Measurements from ENCODE around the gene SH3BP4.
"Not testable (repeated sequence)": the region's sequence is repeated elsewhere in the genome, so short reads cannot be mapped to it uniquely, and the experiment has no call there.

SH3BP4 gene

GRCh38 chr2:235046589-235046988, 94.8 kb downstream of the SH3BP4 start:
- H3K4me3 Mint-ChIP-seq: no peak overlapping the region
- H3K27me3 Mint-ChIP-seq (ENCODE audit: low read depth): peaks cover 4% of the 10 kb centered on the region
- no peak overlapping the region for H3K27ac Mint-ChIP-seq
- H3K36me3 Mint-ChIP-seq (ENCODE audit: low read depth): no peaks in the 10 kb centered on the region
- H3K9me3 Mint-ChIP-seq: no peaks in the 10 kb centered on the region
- H3K4me1 Mint-ChIP-seq (ENCODE audit: low read depth): peaks cover 5% of the 10 kb centered on the region

GRCh38 chr2:235047171-235048160, 95.6 kb downstream of the SH3BP4 start:
- no peak overlapping the region for H3K27ac Mint-ChIP-seq
- no peak overlapping the region for H3K4me3 Mint-ChIP-seq
- H3K36me3 Mint-ChIP-seq (ENCODE audit: low read depth): no peaks in the 10 kb centered on the region
- H3K4me1 Mint-ChIP-seq (ENCODE audit: low read depth): peaks cover 5% of the 10 kb centered on the region
- H3K27me3 Mint-ChIP-seq (ENCODE audit: low read depth): peaks cover 4% of the 10 kb centered on the region
- no peaks in the 10 kb centered on the region for H3K9me3 Mint-ChIP-seq

- Mint-ChIP-seq H3K4me1 (ENCODE audit: low read depth) (peaks cover 5% of the 10 kb centered on the region), H3K27ac (no peak overlapping the region), H3K4me3 (no peak overlapping the region), H3K36me3 (ENCODE audit: low read depth) (no peaks in the 10 kb centered on the region), H3K27me3 (ENCODE audit: low read depth) (peaks cover 4% of the 10 kb centered on the region), H3K9me3 (no peaks in the 10 kb centered on the region)
Observed at GRCh38 chr2:235048549-235048948, 96.7 kb downstream of the SH3BP4 start.

GRCh38 chr2:235049069-235049468, 97.3 kb downstream of the SH3BP4 start:
- no peak overlapping the region for H3K27ac Mint-ChIP-seq
- H3K4me3 Mint-ChIP-seq: no peak overlapping the region
- no peaks in the 10 kb centered on the region for H3K9me3 Mint-ChIP-seq
- no peaks in the 10 kb centered on the region for H3K36me3 Mint-ChIP-seq (ENCODE audit: low read depth)
- peaks cover 5% of the 10 kb centered on the region for H3K4me1 Mint-ChIP-seq (ENCODE audit: low read depth)
- peaks cover 4% of the 10 kb centered on the region for H3K27me3 Mint-ChIP-seq (ENCODE audit: low read depth)

- peaks cover 5% of the 10 kb centered on the region for H3K4me1 Mint-ChIP-seq (ENCODE audit: low read depth)
- no peak overlapping the region for H3K27ac Mint-ChIP-seq
- peaks cover 4% of the 10 kb centered on the region for H3K27me3 Mint-ChIP-seq (ENCODE audit: low read depth)
- H3K4me3 Mint-ChIP-seq: no peak overlapping the region
- H3K36me3 Mint-ChIP-seq (ENCODE audit: low read depth): no peaks in the 10 kb centered on the region
- H3K9me3 Mint-ChIP-seq: no peaks in the 10 kb centered on the region
Observed at GRCh38 chr2:235049719-235050118, 97.9 kb downstream of the SH3BP4 start.

- H3K4me3 Mint-ChIP-seq: no peak overlapping the region
- no peaks in the 10 kb centered on the region for H3K36me3 Mint-ChIP-seq (ENCODE audit: low read depth)
- no peaks in the 10 kb centered on the region for H3K9me3 Mint-ChIP-seq
- no peaks in the 10 kb centered on the region for H3K4me1 Mint-ChIP-seq (ENCODE audit: low read depth)
- peaks cover 4% of the 10 kb centered on the region for H3K27me3 Mint-ChIP-seq (ENCODE audit: low read depth)
- H3K27ac Mint-ChIP-seq: no peak overlapping the region
Observed at GRCh38 chr2:235050980-235051351, 99.1 kb downstream of the SH3BP4 start.

GRCh38 chr2:235051436-235052260, 99.8 kb downstream of the SH3BP4 start:
- Mint-ChIP-seq H3K36me3 (ENCODE audit: low read depth) (no peaks in the 10 kb centered on the region), H3K27me3 (ENCODE audit: low read depth) (peaks cover 4% of the 10 kb centered on the region), H3K27ac (no peak overlapping the region), H3K9me3 (no peaks in the 10 kb centered on the region), H3K4me1 (ENCODE audit: low read depth) (no peaks in the 10 kb centered on the region), H3K4me3 (no peak overlapping the region)

GRCh38 chr2:235052514-235053354, 100.9 kb downstream of the SH3BP4 start:
- H3K27ac Mint-ChIP-seq: no peak overlapping the region
- peaks cover 1% of the 10 kb centered on the region for H3K27me3 Mint-ChIP-seq (ENCODE audit: low read depth)
- H3K4me1 Mint-ChIP-seq (ENCODE audit: low read depth): no peaks in the 10 kb centered on the region
- H3K4me3 Mint-ChIP-seq: no peak overlapping the region
- no peaks in the 10 kb centered on the region for H3K9me3 Mint-ChIP-seq
- H3K36me3 Mint-ChIP-seq (ENCODE audit: low read depth): no peaks in the 10 kb centered on the region

GRCh38 chr2:235053651-235054050, 101.8 kb downstream of the SH3BP4 start:
- Mint-ChIP-seq H3K27ac (no peak overlapping the region), H3K9me3 (no peaks in the 10 kb centered on the region)

GRCh38 chr2:235054475-235054874, 102.7 kb downstream of the SH3BP4 start:
- Mint-ChIP-seq H3K27ac (no peak overlapping the region), H3K36me3 (ENCODE audit: low read depth) (no peaks in the 10 kb centered on the region), H3K9me3 (no peaks in the 10 kb centered on the region), H3K4me3 (no peak overlapping the region), H3K4me1 (ENCODE audit: low read depth) (no peaks in the 10 kb centered on the region), H3K27me3 (ENCODE audit: low read depth) (no peaks in the 10 kb centered on the region)

More at GRCh38 chr2:235053651-235054050, 101.8 kb downstream of the SH3BP4 start:
- no peaks in the 10 kb centered on the region for H3K27me3 Mint-ChIP-seq (ENCODE audit: low read depth)
- no peak overlapping the region for H3K4me3 Mint-ChIP-seq
- no peaks in the 10 kb centered on the region for H3K4me1 Mint-ChIP-seq (ENCODE audit: low read depth)
- no peaks in the 10 kb centered on the region for H3K36me3 Mint-ChIP-seq (ENCODE audit: low read depth)

- Mint-ChIP-seq H3K27me3 (ENCODE audit: low read depth) (no peaks in the 10 kb centered on the region), H3K27ac (no peak overlapping the region), H3K9me3 (no peaks in the 10 kb centered on the region), H3K4me3 (no peak overlapping the region), H3K4me1 (ENCODE audit: low read depth) (no peaks in the 10 kb centered on the region), H3K36me3 (ENCODE audit: low read depth) (no peaks in the 10 kb centered on the region)
Observed at GRCh38 chr2:235054919-235055318, 103.1 kb downstream of the SH3BP4 start.

- Mint-ChIP-seq H3K36me3 (ENCODE audit: low read depth) (no peaks in the 10 kb centered on the region), H3K4me3 (no peak overlapping the region), H3K9me3 (no peaks in the 10 kb centered on the region), H3K4me1 (ENCODE audit: low read depth) (no peaks in the 10 kb centered on the region), H3K27me3 (ENCODE audit: low read depth) (no peaks in the 10 kb centered on the region), H3K27ac (no peak overlapping the region)
Observed at GRCh38 chr2:235055891-235056516, 104.2 kb downstream of the SH3BP4 start.

- no peak overlapping the region for H3K27ac Mint-ChIP-seq
- H3K36me3 Mint-ChIP-seq (ENCODE audit: low read depth): no peaks in the 10 kb centered on the region
- no peaks in the 10 kb centered on the region for H3K27me3 Mint-ChIP-seq (ENCODE audit: low read depth)
- H3K4me3 Mint-ChIP-seq: no peak overlapping the region
- no peaks in the 10 kb centered on the region for H3K9me3 Mint-ChIP-seq
- H3K4me1 Mint-ChIP-seq (ENCODE audit: low read depth): no peaks in the 10 kb centered on the region
Observed at GRCh38 chr2:235056768-235057167, 105.0 kb downstream of the SH3BP4 start.

GRCh38 chr2:235057616-235058015, 105.8 kb downstream of the SH3BP4 start:
- H3K27ac Mint-ChIP-seq; H3K9me3 Mint-ChIP-seq; H3K36me3 Mint-ChIP-seq (ENCODE audit: low read depth); H3K27me3 Mint-ChIP-seq (ENCODE audit: low read depth); H3K4me3 Mint-ChIP-seq; H3K4me1 Mint-ChIP-seq (ENCODE audit: low read depth): not testable (repeated sequence)

Measured in T-helper 1 cell treated with Interleukin-12 subunit alpha and Interleukin-12 subunit beta and Interleukin-4 antibody, amounts not matched to agents 30 μg/mL and 1 μg/mL, for 36 hours (primary cell).